HepG2 (cell line): ENCODE measurements around the gene RHOC. TPM values are rescaled to one million over a fixed set of nuclear protein-coding genes. Genes with fewer than 3 reads are reported as not detected.

Experiments
- ATAC-seq: fragments of 200-7000 bp; cut with Tn5 transposase; 3 replicates; pipeline ENCODE4 v1.9.1; 2020; ENCODE audit warnings: mild to moderate bottlenecking, moderate library complexity
- BruUV-seq: library from RNA; stranded (reverse); fragments of 400-500 nt; replicated peaks from 2 replicates; lab custom pipeline; 2021; lab: Mats Ljungman, UMichigan
- CTCF ChIA-PET: fragments of 300-600 bp; formaldehyde crosslinking; extraction: SDS; loops from one replicate; lab custom pipeline; 2021; ENCODE audit warnings: low total read pairs, inconsistent platforms, low intra/inter-chr PET ratio; lab: Yijun Ruan, JAX
- POLR2A ChIA-PET: fragments of 350-600 bp; sonication (Branson Sonifier 250); formaldehyde crosslinking; loops from one replicate; lab custom pipeline; 2020; ENCODE audit warnings: antibody characterized with exemption, inconsistent platforms; lab: Yijun Ruan, JAX
- DNase-seq: peaks from one replicate; pipeline ENCODE4 v3.0.0-alpha.2; 2015; ENCODE audit warnings: low spot score
- FAIRE-seq: peaks from 3 replicates; lab custom pipeline; 2011; peaks lifted over from hg19 to GRCh38; lab: Jason Lieb, UNC
- H2AFZ ChIP-seq: one replicate; pipeline ENCODE4 v1.6.1; 2011; ENCODE audit warnings: low read length, inconsistent platforms
- H3K27ac ChIP-seq: fragments of 300-600 bp; 3 replicates; pipeline ENCODE4 v1.8.0; 2011; ENCODE audit warnings: mixed run types, mild to moderate bottlenecking, mixed read lengths, low read length, inconsistent platforms; ENCODE audit not compliant: insufficient read depth; ENCODE audit errors: extremely low read length
- H3K27me3 ChIP-seq, 2 experiments: fragments of 200-600 bp in 1 of 2; 2 replicates in 1 of 2; 3 replicates in 1 of 2; pipeline versions ENCODE4 v1.6.0 to v1.8.0; 2011; ENCODE audit warnings: low read length in 2 of 2, mild to moderate bottlenecking in 2 of 2, moderate library complexity in 2 of 2, inconsistent platforms in 1 of 2; ENCODE audit not compliant: insufficient read depth in 2 of 2, control insufficient read depth in 1 of 2
- H3K36me3 ChIP-seq, 2 experiments: fragments of 200-600 bp in 1 of 2; replicated peaks in 1 of 2; 2 replicates in 1 of 2; 3 replicates in 1 of 2; pipeline versions ENCODE4 v1.5.1 to v1.8.0; 2011; ENCODE audit warnings: low read length in 2 of 2, inconsistent platforms in 1 of 2; ENCODE audit not compliant: insufficient read depth in 2 of 2, control insufficient read depth in 1 of 2
- H3K4me1 ChIP-seq: 2 replicates; pipeline ENCODE4 v1.5.1; 2012; ENCODE audit warnings: low read length, inconsistent platforms; ENCODE audit not compliant: insufficient read depth
- H3K4me2 ChIP-seq: 2 replicates; pipeline ENCODE4 v1.6.0; 2011; ENCODE audit warnings: low read depth, low read length, inconsistent platforms
- H3K4me3 ChIP-seq, 3 experiments: fragments of 200-600 bp in 1 of 3; sonication (generic), shearing (Covaris generic) in 1 of 3; replicated peaks in 1 of 3; 2 replicates each; pipeline ENCODE4 v1.5.1; 2011 to 2016; ENCODE audit warnings: low read length in 3 of 3, inconsistent platforms in 2 of 3, low read depth in 2 of 3, mild to moderate bottlenecking in 2 of 3, control low read depth in 1 of 3, mixed read lengths in 1 of 3; ENCODE audit not compliant: insufficient read depth in 1 of 3
- H3K79me2 ChIP-seq: one replicate; pipeline ENCODE4 v1.6.1; 2011; ENCODE audit warnings: low read length, inconsistent platforms; ENCODE audit not compliant: insufficient read depth
- H3K9ac ChIP-seq: 2 replicates; pipeline ENCODE4 v1.6.0; 2011; ENCODE audit warnings: mild to moderate bottlenecking, low read depth, low read length, inconsistent platforms; ENCODE audit not compliant: insufficient read depth
- H3K9me3 ChIP-seq: 2 replicates; pipeline ENCODE4 v1.5.1; 2012; ENCODE audit warnings: mild to moderate bottlenecking, low read length
- H4K20me1 ChIP-seq: 2 replicates; pipeline ENCODE4 v1.6.0; 2011; ENCODE audit warnings: inconsistent platforms, mild to moderate bottlenecking, low read length, moderate library complexity; ENCODE audit not compliant: insufficient read depth
- HES4 ChIP-seq: sonication (generic); formaldehyde crosslinking; IDR thresholded peaks from 2 replicates; pipeline ENCODE4 v1.9.0; 2021; ENCODE audit warnings: mild to moderate bottlenecking, missing genetic modification reagents, borderline replicate concordance
- MXD4 ChIP-seq: IDR thresholded peaks from 2 replicates; pipeline ENCODE4 v1.6.1; 2016; ENCODE audit warnings: mild to moderate bottlenecking, missing biosample characterization, missing genetic modification reagents
- MXI1 ChIP-seq: IDR thresholded peaks from 3 replicates; pipeline ENCODE4 v1.6.1; 2012; ENCODE audit warnings: low read depth, low read length, inconsistent platforms, borderline replicate concordance
- PCBP1 ChIP-seq: fragments of 200-400 bp; formaldehyde crosslinking; IDR thresholded peaks from 2 replicates; pipeline ENCODE4 v1.6.1; 2017; ENCODE audit warnings: mild to moderate bottlenecking, low read depth, low read length, borderline replicate concordance
- RCOR2 ChIP-seq: IDR thresholded peaks from 2 replicates; pipeline ENCODE4 v1.6.1; 2016; ENCODE audit warnings: missing biosample characterization, missing genetic modification reagents
- SNAPC2 ChIP-seq: sonication (generic); formaldehyde crosslinking; IDR thresholded peaks from 2 replicates; pipeline ENCODE4 v1.8.1; 2022; ENCODE audit warnings: mild to moderate bottlenecking, missing genetic modification reagents
- ZNF598 ChIP-seq: sonication (generic); formaldehyde crosslinking; IDR thresholded peaks from 2 replicates; pipeline ENCODE4 v1.5.1; 2020; ENCODE audit warnings: mild to moderate bottlenecking, missing genetic modification reagents, borderline replicate concordance
- ZNF607 ChIP-seq: sonication (generic); formaldehyde crosslinking; IDR thresholded peaks from 2 replicates; pipeline ENCODE4 v1.5.1; 2020; ENCODE audit warnings: missing genetic modification reagents, mild to moderate bottlenecking, borderline replicate concordance
- ZNF672 ChIP-seq: sonication (generic); formaldehyde crosslinking; IDR thresholded peaks from 2 replicates; pipeline ENCODE4 v1.8.1; 2022; ENCODE audit warnings: missing genetic modification reagents
- ZNF761 ChIP-seq: sonication (generic); formaldehyde crosslinking; conservative IDR thresholded peaks from 2 replicates; pipeline ENCODE4 v1.4.0; 2020; ENCODE audit warnings: mild to moderate bottlenecking, missing genetic modification reagents
- ZSCAN21 ChIP-seq: sonication (generic); formaldehyde crosslinking; IDR thresholded peaks from 2 replicates; pipeline ENCODE4 v1.8.0; 2022; ENCODE audit warnings: mild to moderate bottlenecking, missing genetic modification reagents, moderate library complexity, borderline replicate concordance
- WGBS: methylation state at CpG from one replicate; pipeline ENCODE4 v1.1.6; 2017; ENCODE audit warnings: low lambda C conversion rate; 5-methylcytosine and 5-hydroxymethylcytosine counted together
- in situ Hi-C: cut with HindIII; loops from 2 replicates; pipeline ENCODE4 v1.10.0; 2017; ENCODE audit warnings: low pct_unique_long_range_greater_than_20kb; ENCODE audit not compliant: extremely low pct_ligation_motif_present
- intact Hi-C: fragments of 100-400 bp; cut with micrococcal nuclease; formaldehyde crosslinking; loops from one replicate; pipeline ENCODE4 v1.10.0; 2022; ENCODE audit not compliant: unreplicated experiment
- polyA plus RNA-seq, 8 experiments: library from polyadenylated mRNA; depleted of rRNA in 3 of 8; stranded (reverse) in 7 of 8; unstranded in 1 of 8; fragments of >200 nt; fragmentation: Illumina TruSeq in 4 of 8; extraction: Trizol in 4 of 8; gene quantifications; 2 replicates each; pipeline versions ENCODE4 v1.2.1 to v1.2.3, GENCODE V29; 2011 to 2016; ENCODE audit warnings: low read depth in 4 of 8, missing spikeins in 1 of 8, mixed read lengths in 1 of 8; ENCODE audit not compliant: insufficient read depth in 1 of 8
- total RNA-seq, 5 experiments: library from RNA; depleted of rRNA; stranded (reverse); fragments of >200 nt; fragmentation: Illumina TruSeq; extraction: Trizol; gene quantifications; 2 replicates each; pipeline ENCODE4 v1.2.3, GENCODE V29; 2016; ENCODE audit warnings: low read depth in 1 of 5
- TF ChIP-seq, protein P1 (sequence below): sonication (generic); formaldehyde crosslinking; IDR thresholded peaks from 2 replicates; pipeline ENCODE4 v1.5.0; 2020; ENCODE audit warnings: mild to moderate bottlenecking, missing genetic modification reagents
- TF ChIP-seq, protein P2 (sequence below): sonication (generic); formaldehyde crosslinking; IDR thresholded peaks from 2 replicates; pipeline ENCODE4 v1.4.0; 2020; ENCODE audit warnings: missing genetic modification reagents, mild to moderate bottlenecking, borderline replicate concordance
- TF ChIP-seq, protein P3 (sequence below): sonication (generic); formaldehyde crosslinking; IDR thresholded peaks from 2 replicates; pipeline ENCODE4 v1.5.1; 2020; ENCODE audit warnings: missing genetic modification reagents, mild to moderate bottlenecking, borderline replicate concordance
- TF ChIP-seq, protein P4 (sequence below): sonication (generic); formaldehyde crosslinking; IDR thresholded peaks from 2 replicates; pipeline ENCODE4 v1.5.1; 2020; ENCODE audit warnings: mild to moderate bottlenecking, moderate library complexity, missing genetic modification reagents

The RHOC gene
- total and polyA plus RNA-seq, 2 of the 13 experiments (the other 11 are each of a cell fraction or from before 2014, with no cell fraction given), result 64.3 to 182 TPM

GRCh38 chr1:112713466-112714312, 6.8 kb upstream of the RHOC start:
- peaks cover 5% of the 10 kb centered on the region; the same call in 1 of the 2 replicates for H4K20me1 ChIP-seq
- in situ Hi-C loops (loop anchor here (25.0 kb wide), 1 partner anchor 324 kb away; no protein-coding TSS in a partner anchor), intact Hi-C loops (loop anchor here (2.0 kb wide), 1 partner anchor 359 kb away; the partner anchor contains the start of gene LRIG2)
- H3K79me2 ChIP-seq, result no peaks in the 10 kb centered on the region
- FAIRE-seq (no peak), ATAC-seq (no peak), DNase-seq (no peak)
- H3K4me1 ChIP-seq, result peaks cover 30% of the 10 kb centered on the region
- H3K9me3 ChIP-seq, result no peaks in the 10 kb centered on the region
- H3K4me3 ChIP-seq, result peak overlapping the region; percentile 52 to 75 (median 54)
- no peak overlapping the region for H2AFZ ChIP-seq
- CTCF ChIA-PET, result no interaction called here
- H3K4me2 ChIP-seq, result peak overlapping the region; percentile 81
- H3K27ac ChIP-seq, result no peak overlapping the region
- POLR2A ChIA-PET, result interaction anchor here (0.5 to 0.9 kb wide), 2 partner anchors 9 to 169 kb away, joined by 3 read pairs; no protein-coding TSS in a partner anchor
- H3K9ac ChIP-seq, result no peak overlapping the region
- WGBS, result 26% methylated on average over 8 of the region's 14 CpGs
- no TSS peak for BruUV-seq
- H3K27me3 ChIP-seq, result peaks cover 11 to 59% of the 10 kb centered on the region in 2 experiments
- H3K36me3 ChIP-seq, result no peaks in the 10 kb centered on the region
- TF ChIP-seq, protein P1, sequence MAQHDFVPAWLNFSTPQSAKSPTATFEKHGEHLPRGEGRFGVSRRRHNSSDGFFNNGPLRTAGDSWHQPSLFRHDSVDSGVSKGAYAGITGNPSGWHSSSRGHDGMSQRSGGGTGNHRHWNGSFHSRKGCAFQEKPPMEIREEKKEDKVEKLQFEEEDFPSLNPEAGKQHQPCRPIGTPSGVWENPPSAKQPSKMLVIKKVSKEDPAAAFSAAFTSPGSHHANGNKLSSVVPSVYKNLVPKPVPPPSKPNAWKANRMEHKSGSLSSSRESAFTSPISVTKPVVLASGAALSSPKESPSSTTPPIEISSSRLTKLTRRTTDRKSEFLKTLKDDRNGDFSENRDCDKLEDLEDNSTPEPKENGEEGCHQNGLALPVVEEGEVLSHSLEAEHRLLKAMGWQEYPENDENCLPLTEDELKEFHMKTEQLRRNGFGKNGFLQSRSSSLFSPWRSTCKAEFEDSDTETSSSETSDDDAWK, result no peak
- TF ChIP-seq, protein P2, sequence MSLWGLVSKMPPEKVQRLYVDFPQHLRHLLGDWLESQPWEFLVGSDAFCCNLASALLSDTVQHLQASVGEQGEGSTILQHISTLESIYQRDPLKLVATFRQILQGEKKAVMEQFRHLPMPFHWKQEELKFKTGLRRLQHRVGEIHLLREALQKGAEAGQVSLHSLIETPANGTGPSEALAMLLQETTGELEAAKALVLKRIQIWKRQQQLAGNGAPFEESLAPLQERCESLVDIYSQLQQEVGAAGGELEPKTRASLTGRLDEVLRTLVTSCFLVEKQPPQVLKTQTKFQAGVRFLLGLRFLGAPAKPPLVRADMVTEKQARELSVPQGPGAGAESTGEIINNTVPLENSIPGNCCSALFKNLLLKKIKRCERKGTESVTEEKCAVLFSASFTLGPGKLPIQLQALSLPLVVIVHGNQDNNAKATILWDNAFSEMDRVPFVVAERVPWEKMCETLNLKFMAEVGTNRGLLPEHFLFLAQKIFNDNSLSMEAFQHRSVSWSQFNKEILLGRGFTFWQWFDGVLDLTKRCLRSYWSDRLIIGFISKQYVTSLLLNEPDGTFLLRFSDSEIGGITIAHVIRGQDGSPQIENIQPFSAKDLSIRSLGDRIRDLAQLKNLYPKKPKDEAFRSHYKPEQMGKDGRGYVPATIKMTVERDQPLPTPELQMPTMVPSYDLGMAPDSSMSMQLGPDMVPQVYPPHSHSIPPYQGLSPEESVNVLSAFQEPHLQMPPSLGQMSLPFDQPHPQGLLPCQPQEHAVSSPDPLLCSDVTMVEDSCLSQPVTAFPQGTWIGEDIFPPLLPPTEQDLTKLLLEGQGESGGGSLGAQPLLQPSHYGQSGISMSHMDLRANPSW (CRISPR knock-in tag), result no peak
- TF ChIP-seq, protein P3, sequence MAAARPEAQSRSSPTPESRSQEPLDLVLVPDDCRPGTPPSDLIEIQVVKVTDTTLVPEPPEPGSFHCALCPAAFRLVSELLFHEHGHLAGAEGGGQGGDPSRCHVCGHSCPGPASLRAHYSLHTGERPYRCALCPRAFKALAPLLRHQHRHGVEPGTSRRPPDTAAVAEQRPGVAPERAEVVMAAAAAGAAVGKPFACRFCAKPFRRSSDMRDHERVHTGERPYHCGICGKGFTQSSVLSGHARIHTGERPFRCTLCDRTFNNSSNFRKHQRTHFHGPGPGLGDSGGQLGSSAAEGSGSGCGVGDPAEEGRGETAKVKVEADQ (CRISPR knock-in tag), result no peak
- TF ChIP-seq MXD4 (CRISPR knock-in tag) (no peak), ZNF672 (CRISPR knock-in tag) (no peak), ZNF761 (CRISPR knock-in tag) (no peak), MXI1 (no peak), ZNF598 (CRISPR knock-in tag) (no peak), PCBP1 (no peak), ZSCAN21 (no peak), ZNF607 (no peak), HES4 (CRISPR knock-in tag) (no peak), SNAPC2 (CRISPR knock-in tag) (no peak), RCOR2 (CRISPR knock-in tag) (no peak)
- TF ChIP-seq, protein P4, sequence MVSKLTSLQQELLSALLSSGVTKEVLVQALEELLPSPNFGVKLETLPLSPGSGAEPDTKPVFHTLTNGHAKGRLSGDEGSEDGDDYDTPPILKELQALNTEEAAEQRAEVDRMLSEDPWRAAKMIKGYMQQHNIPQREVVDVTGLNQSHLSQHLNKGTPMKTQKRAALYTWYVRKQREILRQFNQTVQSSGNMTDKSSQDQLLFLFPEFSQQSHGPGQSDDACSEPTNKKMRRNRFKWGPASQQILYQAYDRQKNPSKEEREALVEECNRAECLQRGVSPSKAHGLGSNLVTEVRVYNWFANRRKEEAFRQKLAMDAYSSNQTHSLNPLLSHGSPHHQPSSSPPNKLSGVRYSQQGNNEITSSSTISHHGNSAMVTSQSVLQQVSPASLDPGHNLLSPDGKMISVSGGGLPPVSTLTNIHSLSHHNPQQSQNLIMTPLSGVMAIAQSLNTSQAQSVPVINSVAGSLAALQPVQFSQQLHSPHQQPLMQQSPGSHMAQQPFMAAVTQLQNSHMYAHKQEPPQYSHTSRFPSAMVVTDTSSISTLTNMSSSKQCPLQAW (CRISPR knock-in tag), result no peak
